ENCODE measurements around the gene ERFL.
"Not testable (repeated sequence)": the region's sequence is repeated elsewhere in the genome, so short reads cannot be mapped to it uniquely, and the experiment has no call there.

ERFL gene

DNA sequence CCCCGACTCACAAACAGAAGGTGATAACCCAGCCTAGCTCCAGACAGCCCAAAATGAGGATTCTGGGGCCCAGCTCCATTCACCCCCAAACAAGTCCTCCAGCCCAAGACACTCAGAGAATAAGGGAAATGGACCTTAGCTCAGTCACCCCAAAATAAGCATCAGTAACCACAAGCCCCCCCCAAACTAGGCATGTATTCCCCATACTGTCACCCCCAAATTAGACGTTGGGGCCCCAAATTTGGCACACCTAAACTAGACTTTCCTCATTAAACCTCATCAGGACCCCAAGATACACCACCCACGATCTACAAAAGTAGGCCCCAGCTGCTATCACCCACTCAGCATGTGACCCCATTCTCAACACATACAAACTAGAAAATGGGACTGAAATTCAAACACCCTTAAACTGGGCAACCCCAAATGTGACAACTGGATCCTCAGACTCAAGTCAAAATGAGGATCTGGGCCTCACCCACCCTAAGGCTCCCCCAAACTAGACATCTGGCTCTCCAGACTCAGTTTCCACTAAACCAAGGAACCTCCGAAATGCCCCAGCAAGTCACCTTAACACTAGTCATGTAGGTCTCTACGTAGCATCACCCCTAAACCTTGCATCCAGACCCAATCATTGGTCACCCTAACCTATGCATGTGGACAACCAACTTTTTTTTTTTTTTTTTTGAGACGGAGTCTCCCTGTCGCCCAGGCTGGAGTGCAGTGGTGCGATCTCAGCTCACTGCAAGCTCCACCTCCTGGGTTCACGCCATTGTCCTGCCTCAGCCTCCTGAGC lies 13.4 kb upstream of the ERFL start:
- DNase-seq = no peak

DNA sequence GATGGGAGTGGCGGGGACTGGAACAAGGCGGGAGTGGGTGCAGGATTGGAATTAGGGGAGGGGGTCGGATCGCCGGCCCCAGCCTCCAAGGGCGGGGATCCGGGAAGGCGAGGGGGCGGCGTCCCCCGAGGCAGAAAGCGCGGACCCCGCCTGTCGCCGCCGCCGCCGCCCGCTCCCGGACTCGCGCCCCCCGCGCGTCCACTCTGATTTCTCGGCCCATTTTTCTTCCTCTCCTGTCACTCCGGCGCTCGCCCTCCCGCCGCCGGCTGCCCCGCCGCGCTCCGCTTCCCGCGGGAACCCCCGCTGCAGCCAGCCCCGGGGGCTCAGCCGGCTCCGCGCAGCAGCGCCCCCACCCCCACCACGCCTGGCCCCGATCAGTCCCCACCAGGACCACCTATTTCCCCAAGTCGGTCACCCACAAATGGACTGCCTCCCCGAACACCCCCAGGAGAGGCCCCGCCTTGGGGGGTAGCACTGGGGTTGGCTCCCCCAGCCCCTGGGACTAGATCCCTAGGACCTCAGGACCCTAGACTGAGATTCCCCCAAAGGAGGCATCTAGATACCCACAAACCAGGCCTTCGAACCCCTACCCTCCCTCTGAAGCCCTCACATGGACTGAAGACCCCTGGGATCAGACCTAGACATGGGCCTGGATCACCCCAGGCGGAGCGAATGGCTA lies 12.6 kb upstream of the ERFL start:
- DNase-seq = no peak

DNA sequence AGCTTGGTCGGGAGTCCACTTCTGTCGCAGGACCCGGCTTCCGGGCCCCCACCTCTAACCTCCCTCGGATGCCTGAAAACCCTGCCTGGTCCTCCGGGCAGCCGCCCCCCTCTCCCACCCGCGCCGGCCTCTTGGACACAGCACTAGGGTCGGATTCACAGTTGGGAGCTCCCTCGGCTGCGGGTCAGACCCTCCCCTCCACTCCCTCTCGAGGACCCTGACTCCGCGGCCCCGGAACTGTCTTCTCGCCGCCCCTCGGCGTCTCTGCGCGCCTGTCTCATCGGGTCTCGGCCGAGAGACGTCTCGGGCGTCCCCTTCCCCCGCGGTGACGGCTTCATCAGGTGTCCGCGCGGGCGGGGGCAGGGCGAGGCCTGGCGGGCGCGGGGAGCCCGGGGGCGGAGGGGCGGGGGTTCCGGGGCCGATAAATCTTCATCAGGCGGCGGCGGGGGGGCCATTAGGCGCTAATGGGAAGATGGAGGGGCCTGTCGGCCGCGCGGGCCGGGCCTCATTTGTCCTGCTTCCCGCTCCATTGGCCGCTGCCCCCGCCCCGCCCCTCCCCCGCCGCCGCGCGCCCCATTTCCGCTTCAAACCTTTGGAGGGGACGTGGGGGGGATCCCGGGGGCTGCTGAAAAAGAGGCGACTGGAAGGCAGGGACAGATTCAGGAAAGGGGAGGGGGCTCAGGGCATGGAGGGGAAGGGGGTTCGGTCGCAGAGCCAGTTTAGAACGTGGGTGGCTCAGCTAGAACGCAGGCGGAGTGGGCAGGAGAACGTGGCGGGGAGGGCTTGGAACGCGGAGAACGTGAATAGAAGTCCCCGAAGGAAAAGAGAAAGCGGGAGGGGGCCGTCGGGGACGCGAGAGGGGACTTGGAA lies 11.8 kb upstream of the ERFL start:
- peak; percentile 57 for DNase-seq

DNA sequence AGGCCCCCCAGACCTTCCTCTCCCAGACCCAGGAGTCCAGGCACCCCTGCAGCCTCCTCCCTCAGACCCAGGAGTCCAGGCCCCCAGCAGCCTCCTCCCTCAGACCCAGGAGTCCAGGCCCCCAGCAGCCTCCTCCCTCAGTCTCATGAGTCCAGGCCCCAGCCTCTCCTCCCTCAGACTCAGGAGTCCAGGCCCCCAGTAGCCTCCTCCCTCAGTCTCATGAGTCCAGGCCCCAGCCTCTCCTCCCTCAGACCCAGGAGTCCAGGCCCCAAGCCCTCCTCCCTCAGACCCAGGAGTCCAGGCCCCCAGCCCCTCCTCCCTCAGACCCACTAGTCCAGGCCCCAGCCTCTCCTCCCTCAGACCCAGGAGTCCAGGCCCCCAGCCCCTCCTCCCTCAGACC lies 11.0 kb upstream of the ERFL start:
- not testable (repeated sequence) for DNase-seq

DNA sequence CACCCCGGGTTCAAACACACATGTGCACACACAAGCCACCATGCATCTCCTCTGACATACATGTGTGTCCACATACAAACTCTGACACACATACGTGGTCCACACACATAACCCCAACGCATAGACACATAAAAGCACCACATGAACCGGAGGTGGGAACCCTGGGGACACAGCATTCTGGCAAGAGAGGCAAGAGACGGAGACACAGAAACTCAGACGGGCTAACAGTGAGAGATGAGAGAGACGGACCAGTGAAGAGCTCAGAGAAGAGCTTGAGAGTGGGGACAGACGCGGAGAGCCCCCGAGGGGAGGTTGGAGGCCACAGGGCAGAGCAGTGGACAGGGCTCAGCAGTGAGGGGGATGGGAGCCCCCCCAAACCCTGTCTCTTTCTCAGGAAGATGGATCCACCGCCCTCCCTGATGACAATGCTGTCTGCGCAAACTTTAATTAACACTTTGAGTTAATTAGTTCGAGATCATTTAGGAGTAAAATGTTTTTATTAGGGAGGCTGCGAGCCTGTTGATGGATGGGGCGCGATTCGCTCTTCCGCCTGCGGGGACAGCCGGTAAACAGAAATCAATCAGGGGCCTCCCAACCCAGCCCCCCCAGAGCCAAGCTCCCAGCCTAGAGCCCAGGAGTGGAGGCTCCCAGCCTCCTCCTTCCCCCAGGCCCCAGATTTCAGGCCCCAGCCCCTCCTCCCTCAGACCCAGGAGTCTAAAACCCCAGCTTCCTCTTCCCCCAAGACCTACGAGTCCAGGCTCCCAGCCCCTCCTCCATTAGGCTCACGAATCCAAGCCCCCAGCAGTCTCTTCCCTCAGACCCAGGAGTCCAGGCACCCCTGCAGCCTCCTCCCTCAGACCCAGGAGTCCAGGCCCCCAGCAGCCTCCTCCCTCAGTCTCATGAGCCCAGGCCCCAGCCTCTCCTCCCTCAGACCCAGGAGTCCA lies 9.5 kb upstream of the ERFL start:
- no peak for DNase-seq

DNA sequence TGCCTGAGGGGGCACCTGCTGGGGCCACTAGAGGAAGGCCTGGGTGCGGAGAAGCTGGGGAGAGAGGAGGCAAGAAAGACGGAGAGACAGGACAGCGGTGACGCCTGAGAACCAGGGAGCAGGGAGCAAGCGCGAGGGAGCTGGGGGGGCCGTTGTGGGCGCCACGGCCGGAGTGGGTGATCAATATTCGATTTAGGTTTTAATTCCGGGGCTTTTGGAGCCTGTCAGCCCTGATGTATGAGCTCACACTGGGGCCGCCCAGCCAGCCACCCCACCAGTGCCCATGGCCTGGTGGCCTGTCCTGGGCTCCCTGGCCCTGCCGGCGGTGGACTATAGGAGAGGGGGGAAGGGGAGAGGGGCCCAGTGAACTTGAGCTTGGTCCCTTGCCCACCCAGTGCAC lies 8.7 kb upstream of the ERFL start:
- no peak for DNase-seq

DNA sequence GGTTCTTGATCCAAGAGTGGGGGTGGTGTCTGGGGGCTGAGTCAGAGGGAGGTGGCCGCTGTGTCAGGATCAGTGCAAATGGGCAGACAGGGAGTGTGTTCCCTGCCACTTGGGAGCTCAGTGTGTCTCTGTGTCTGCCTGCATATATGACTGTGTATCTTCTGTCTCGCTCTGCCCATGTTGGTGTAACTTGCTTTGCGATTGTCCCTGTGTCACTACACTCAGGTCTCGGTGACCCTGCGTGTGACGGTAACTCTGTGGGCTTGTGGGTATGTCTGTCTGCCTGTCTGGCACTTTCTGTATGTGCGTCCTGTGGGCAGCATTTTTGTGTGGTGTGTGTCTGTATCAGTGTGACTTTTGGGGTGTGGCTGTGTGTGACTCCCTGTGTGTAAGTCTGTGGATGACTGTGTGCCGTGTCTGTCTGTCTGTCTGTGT lies 8.2 kb upstream of the ERFL start:
- peak; percentile 73 for DNase-seq

DNA sequence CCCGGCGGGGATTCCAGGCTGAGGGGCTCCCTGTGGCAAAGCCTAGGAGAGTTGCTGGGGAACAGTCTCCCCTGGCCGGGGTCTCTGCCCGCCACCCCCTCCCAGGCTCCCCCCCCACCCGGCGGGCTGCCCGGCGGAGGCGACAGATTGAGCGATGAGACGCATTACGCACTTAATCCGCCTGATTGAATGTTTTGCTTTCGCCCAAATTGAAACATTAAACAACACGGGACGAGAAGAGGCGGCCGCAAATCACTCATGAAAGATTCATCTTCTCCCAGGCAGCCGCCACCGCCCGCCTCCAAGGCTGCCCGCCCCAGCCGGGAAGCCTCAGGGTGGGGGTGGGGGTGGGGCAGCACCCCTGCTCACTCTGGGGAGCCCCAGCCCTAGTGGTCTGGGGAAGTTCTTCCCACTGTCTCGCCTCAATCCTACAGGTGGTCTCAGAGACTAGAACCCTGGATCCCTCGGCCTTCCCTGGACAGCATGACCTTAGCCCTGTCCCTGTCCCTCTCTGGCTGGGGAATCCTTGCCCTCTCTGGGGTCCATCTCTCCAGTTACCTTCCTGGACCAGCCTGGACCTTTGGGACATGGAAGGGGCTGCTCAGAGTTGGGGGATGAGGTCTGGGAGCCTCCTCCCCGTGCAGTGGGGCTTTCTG lies 7.6 kb upstream of the ERFL start:
- no peak for DNase-seq

DNA sequence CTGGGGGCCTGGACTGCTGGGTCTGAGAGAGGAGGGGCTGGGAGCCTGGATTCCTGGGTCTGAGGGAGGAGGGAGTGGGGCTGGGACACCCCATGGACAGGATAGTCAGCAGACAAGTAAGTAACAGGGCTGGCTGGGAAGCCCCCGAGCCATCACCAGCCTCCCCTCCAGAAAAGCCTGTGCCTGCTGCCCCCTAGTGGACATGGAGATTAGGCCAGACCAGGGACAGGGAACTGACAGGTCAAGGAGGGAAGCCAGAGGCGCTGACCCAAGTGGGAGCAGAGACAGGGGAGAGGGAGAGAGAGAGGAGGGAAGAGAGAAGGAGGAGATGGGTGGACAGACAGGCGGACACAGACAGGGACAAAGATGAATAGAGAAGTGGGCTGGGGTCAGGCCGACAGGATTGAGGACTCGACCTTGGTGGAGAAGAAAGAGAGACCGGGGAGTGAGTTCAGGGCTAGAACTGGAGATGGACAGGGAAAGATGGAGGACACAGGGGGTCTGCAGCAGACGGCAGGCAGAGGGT lies 6.7 kb upstream of the ERFL start:
- DNase-seq = peak; percentile 86

DNA sequence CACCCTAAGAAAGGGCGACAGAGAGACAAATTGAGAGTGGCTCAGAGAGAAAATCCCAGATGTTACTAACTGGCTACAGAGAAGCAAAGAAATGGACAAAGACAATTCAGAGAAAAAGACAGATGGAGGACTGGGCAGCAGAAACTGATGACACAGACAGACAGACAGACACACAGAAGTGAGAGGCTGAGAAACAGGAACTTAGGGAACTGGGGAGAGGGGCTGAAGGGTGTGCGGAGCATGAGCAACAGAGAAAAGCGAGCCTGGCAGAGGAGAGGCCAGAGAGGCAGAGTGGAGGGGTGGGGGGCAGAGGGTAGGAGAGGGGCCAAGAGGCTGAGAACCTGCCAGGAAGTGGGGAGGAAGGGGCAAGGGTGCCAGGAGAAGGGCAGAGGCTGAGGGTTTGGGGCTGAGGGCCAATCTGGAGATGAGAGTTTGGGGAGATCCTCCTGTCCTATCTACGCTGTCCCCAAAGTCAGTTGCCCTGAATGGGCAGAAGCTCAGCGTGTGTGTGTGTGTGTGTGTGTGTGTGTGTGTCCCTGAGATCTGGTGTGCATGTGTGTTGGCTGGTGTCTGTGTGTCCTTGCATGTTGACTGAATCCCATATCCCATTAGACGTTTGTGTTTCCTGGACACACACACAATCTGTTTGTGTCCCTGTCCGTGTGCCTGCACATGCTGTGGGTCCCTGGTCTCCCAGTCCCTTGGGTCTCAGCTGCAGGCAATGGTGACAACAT lies 5.6 kb upstream of the ERFL start:
- DNase-seq = no peak

DNA sequence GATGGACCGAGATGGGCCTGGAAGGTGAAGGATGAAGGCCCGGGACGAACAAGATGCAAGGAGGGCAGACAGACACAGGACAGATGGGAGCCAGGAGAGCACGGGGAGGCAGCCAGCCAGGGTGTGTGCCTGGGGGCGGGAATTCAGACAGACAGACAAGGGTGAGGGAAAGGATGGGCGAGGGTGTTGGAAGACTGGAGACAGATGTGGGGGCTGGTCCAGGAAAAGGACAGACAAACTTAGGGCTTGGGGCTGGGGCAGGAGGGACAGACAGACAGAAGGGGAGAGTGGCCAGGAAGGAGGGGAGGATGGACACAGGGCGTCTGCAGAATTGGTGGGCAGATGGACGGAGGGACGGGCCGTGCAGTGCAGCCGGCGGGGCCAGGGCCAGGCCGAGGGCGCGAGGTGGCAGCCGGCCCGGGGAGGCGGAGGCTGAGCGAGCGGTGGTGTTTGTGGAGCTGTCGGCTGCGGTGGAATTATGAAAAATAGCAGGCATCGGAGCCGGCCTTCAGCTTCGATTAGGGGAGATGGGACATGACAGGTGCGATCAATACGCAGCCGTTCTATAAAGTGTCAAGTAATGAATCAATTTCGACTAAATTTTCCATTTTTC lies 4.6 kb upstream of the ERFL start:
- DNase-seq = no peak

DNA sequence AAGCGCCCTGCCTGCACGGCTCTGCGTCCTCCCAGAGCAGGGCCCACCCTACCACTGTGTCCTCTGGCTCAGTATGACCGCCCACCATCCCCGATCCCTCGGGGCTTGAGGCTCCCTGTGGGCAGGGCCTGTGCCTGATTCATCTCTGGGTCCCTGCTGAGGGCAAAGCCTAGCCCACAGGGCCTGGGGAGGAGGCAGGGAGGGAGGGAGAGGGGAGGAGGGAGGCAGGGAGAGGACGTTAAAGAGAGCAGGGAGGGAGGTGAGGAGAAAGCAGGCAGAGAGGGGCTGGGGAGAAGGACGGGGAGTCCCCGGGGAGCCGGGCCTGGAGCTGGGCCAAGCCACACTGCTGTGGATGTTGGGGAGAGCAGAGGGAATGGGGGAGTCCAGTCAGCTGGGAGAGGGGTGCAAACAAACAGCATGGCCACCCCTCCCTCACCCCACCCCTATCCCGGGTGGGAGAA lies 4.0 kb upstream of the ERFL start:
- no peak for DNase-seq

DNA sequence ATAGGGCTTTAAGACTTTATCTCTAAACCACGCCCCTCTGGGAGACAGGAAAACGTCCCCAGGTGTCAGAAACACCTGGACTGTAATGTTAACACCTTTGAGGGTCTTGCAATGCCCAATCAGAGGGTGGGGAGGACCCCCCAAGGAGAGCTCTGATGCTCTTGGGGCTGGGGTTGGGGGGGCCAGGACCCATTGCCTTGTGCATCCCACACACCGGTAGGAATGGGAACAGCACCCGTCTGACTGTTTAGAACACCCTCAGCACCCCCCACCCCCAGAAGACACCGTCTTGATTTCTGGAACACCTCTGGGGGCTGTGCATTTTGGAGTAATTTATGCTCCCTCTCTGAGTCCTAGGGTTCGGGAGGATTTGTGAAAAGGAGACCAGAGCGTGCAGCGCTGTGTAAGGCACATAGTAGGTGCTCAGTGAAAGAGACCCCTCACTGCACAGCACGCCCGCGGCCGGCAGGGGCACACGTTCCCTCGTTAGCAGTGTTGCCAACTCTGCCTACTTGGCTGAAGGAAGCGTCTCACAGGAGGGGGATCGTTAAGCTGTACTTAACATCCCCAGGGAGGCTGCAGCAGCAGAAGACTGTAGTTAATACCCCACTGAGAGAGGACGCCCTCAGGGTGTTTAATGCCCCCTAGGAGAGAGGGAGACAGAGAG lies 2.8 kb upstream of the ERFL start:
- DNase-seq = no peak

DNA sequence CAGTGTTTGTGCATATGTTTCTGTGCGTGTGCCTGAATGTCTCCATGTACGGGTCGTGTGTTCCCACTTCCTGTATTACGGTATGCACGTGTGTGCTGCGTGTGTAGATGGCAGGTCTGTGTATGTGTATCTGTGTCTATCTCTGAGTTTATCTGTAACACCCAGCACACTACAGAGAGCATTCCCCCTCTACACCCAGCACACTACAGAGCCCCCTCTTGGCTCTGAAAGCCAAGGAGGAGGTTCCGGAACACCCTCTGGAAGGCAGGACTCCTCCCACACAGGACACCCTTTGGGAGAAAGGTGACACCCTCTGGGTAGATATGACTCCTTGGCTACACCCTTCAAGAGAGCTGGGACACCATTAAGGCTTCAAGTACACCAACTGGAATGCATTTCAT lies 2.1 kb upstream of the ERFL start:
- no peak for DNase-seq

DNA sequence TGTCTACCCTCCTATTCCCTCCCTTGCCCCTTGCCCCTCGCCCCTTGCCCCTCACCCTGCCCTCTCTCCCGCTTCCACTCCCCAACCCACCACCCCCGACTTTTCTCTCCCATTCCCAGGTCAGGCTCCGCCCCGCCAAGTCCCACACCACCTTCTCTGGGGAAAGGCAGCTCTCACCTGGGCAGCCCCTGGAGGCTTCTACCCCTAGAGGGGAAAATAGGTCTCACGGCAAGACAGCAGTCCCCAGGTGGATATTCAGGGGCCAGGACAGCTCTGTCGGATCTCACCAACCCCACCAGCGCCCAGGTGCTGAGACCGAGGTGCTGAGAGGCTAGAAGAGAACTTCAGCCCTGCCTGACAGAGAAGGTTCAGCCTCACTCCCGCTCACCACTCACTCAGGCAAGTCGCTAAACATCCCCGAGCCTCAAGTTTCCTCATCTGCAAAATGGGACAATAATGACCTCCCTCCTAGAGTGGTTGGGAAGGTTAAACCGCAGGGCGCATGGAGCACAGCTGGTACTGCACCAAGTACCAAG lies 1.4 kb upstream of the ERFL start:
- no peak for DNase-seq

DNA sequence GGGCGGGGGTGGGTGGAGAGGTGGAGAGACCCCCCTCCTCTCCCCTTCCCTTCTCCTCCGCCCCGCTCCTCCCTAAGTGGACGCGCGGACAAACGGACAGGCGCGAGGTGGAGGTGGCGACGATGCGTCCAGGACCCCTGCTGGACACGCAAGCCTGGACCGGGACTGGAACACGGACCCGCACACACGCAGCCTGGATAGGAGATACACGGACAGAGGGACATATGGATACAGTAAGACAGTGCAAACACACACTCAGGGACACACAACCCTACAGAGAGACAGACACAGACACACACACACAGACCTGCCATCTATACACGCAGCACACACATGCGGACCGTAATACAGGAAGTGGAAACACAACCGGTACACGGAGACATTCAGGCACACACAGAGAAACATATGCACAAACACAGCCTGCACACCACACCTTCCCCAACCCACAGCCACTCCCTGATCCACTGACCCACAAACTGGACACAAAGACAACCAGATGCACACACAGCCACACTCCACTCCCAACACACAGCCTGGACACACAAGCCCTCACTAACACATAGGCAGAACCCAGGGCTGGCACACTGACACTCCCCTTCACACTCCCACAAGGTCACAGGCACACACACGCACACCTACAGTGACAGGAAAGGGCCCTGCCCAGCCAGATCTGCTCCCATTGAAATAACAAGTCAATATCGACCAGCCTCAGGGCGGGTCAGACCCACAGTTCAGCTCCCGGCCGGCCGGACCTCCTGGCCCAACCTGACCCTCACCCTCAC lies 696 bp upstream of the ERFL start:
- peak; percentile 58 for DNase-seq

DNA sequence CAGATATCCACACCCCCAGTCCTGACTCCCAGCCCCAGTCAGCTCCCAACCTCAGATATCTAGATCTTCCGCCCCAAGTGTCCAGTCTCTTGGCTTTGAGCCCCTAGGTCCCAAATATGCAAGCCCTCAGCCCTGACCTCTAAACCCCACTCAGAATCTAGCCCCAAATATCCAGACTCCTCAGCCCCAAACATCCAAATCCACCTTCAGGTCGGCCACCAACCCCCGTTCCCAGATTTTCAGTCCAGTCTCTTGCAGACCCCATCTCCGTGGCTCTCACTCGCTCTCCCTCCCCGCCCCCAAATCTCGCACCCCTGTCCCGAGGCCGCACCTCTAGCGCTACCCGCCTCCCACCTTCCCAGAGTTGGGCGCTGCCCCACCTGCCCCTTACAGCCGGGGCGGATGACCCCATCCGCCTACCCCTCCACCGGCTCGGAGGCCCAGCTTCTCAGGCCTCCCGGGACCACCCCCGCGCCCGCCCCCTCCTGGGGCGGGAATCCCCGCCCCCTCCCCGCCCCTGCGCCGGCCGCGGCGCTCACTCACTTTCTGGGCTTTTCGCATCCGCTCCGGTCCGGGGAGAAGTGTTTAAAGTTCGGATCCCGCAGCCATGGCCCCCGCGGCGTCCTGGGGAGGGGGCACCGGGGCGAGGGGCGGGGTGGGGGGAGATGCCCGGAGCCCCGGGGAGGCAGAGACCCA lies 604 bp downstream of the ERFL start:
- DNase-seq = peak; percentile 49

Data from CD4-positive, alpha-beta T cell treated with Interleukin-17A for 1 hour (primary cell).